Prostate gland (tissue), 2 donors: ENCODE measurements around the gene SLC1A7. TPM values are rescaled to one million over a fixed set of nuclear protein-coding genes. Genes with fewer than 3 reads are reported as not detected.

Source experiments
- DNase-seq: peaks from one replicate; pipeline ENCODE4 v3.0.0-alpha.2; 2019; ENCODE audit warnings: low spot score
- H3K27ac ChIP-seq, 2 donors: fragments of 200-600 bp; sonication (generic); 2 replicates each; pipeline ENCODE4 v1.5.1; 2017 to 2019
- H3K27me3 ChIP-seq: fragments of 200-600 bp; sonication (generic); replicated peaks from 2 replicates; pipeline ENCODE4 v1.5.1; 2019; ENCODE audit not compliant: insufficient read depth
- H3K36me3 ChIP-seq, 2 donors: fragments of 200-600 bp; sonication (generic); 1 replicate in 1 of 2; 2 replicates in 1 of 2; pipeline versions ENCODE4 v1.5.1 to v1.8.1; 2017 to 2019
- H3K4me1 ChIP-seq: fragments of 200-600 bp; sonication (generic); replicated peaks from 2 replicates; pipeline ENCODE4 v1.5.1; 2019
- H3K4me3 ChIP-seq, 2 donors: fragments of 200-600 bp; sonication (generic); 2 replicates each; pipeline ENCODE4 v1.5.1; 2017 to 2019
- H3K9me3 ChIP-seq: fragments of 200-600 bp; sonication (generic); 2 replicates; pipeline ENCODE4 v1.5.1; 2017
- CTCF ChIP-seq, 4 experiments: fragments of 200-600 bp in 2 of 4; fragments of 450-650 bp in 2 of 4; sonication (generic) in 2 of 4; IDR thresholded peaks; 1 replicate in 3 of 4; 2 replicates in 1 of 4; pipeline ENCODE4 v1.5.1; 2016 to 2019; ENCODE audit warnings: antibody characterized with exemption in 4 of 4, mild to moderate bottlenecking in 2 of 4, moderate library complexity in 2 of 4
- POLR2A ChIP-seq: fragments of 450-650 bp; IDR thresholded peaks from one replicate; pipeline ENCODE4 v1.6.1; 2016; ENCODE audit warnings: antibody characterized with exemption, mild to moderate bottlenecking
- POLR2AphosphoS5 ChIP-seq: sonication (generic); formaldehyde crosslinking; IDR thresholded peaks from one replicate; pipeline ENCODE4 v1.6.1; 2017; ENCODE audit warnings: antibody characterized with exemption
- WGBS: methylation state at CpG from one replicate; pipeline ENCODE4 v1.1.5; 2018; 5-methylcytosine and 5-hydroxymethylcytosine counted together
- intact Hi-C: fragments of 100-400 bp; cut with DNase I; formaldehyde crosslinking; loops from one replicate; pipeline ENCODE4 v1.14.2; 2022
- total RNA-seq, 2 donors: library from RNA; depleted of rRNA; stranded (reverse); fragments of >200 nt; gene quantifications; one replicate each; pipeline ENCODE4 v1.1.0, GENCODE V29; 2016

The SLC1A7 gene
- total RNA-seq, 2 donors from 2014 or later, result 1.8 TPM; not detected in 1

GRCh38 chr1:53092659-53093450 lies 49.6 kb downstream of the SLC1A7 start:
- H3K9me3 ChIP-seq, result no peaks in the 10 kb centered on the region
- intact Hi-C loops, result no loop called here
- WGBS, result 91% methylated on average over 32 of the region's 33 CpGs

GRCh38 chr1:53091841-53092645 lies 50.4 kb downstream of the SLC1A7 start:
- no peak for TF ChIP-seq POLR2A
- TF ChIP-seq POLR2AphosphoS5, result no peak
- TF ChIP-seq CTCF (IDR thresholded peaks at IDR 0.05), result no peak
- no peaks in the 10 kb centered on the region for H3K36me3 ChIP-seq
- no peak overlapping the region for H3K4me3 ChIP-seq
- WGBS, result 83% methylated on average over 26 of the region's 26 CpGs
- H3K27me3 ChIP-seq, result no peaks in the 10 kb centered on the region
- DNase-seq, result peak; percentile 17
- intact Hi-C loops, result no loop called here
- H3K27ac ChIP-seq, result no peak overlapping the region
- H3K9me3 ChIP-seq, result no peaks in the 10 kb centered on the region
- no peaks in the 10 kb centered on the region for H3K4me1 ChIP-seq

More at GRCh38 chr1:53092659-53093450, 49.6 kb downstream of the SLC1A7 start:
- DNase-seq, result no peak
- Histone ChIP-seq H3K4me1 (no peaks in the 10 kb centered on the region), H3K27me3 (no peaks in the 10 kb centered on the region), H3K27ac (no peak overlapping the region), H3K36me3 (no peaks in the 10 kb centered on the region), H3K4me3 (no peak overlapping the region)
- TF ChIP-seq POLR2AphosphoS5 (no peak), CTCF (IDR thresholded peaks at IDR 0.05) (no peak), POLR2A (no peak)

- 86% methylated on average over 37 of the region's 37 CpGs for WGBS
- TF ChIP-seq CTCF (IDR thresholded peaks at IDR 0.05) (no peak), POLR2AphosphoS5 (no peak), POLR2A (no peak)
- H3K27ac ChIP-seq, result no peak overlapping the region
- no peaks in the 10 kb centered on the region for H3K9me3 ChIP-seq
- H3K36me3 ChIP-seq, result no peaks in the 10 kb centered on the region
- H3K4me3 ChIP-seq, result no peak overlapping the region
- peaks cover 5% of the 10 kb centered on the region for H3K4me1 ChIP-seq
- no peak for DNase-seq
- intact Hi-C loops, result no loop called here
- H3K27me3 ChIP-seq, result no peaks in the 10 kb centered on the region
Observed at GRCh38 chr1:53090227-53091147, 52.0 kb downstream of the SLC1A7 start.

GRCh38 chr1:53089478-53090226 lies 52.8 kb downstream of the SLC1A7 start:
- H3K36me3 ChIP-seq, result no peaks in the 10 kb centered on the region
- WGBS, result 91% methylated on average over 11 of the region's 11 CpGs
- H3K27me3 ChIP-seq, result no peaks in the 10 kb centered on the region
- H3K9me3 ChIP-seq, result no peaks in the 10 kb centered on the region
- DNase-seq, result no peak
- no peak overlapping the region for H3K27ac ChIP-seq
- no peak overlapping the region for H3K4me3 ChIP-seq
- TF ChIP-seq CTCF (IDR thresholded peaks at IDR 0.05) (no peak), POLR2A (no peak), POLR2AphosphoS5 (no peak)
- peaks cover 5% of the 10 kb centered on the region for H3K4me1 ChIP-seq
- intact Hi-C loops, result no loop called here
